GM23338 (cell line): Measurements from ENCODE around the gene OR2T6.
"Not testable (repeated sequence)": the region's sequence is repeated elsewhere in the genome, so short reads cannot be mapped to it uniquely, and the experiment has no call there.

Experiments used
- CTCF ChIP-seq, 2 experiments: fragments of 200-600 bp in 1 of 2; sonication (generic) in 1 of 2; conservative IDR thresholded peaks; 2 replicates each; pipeline versions ENCODE4 v1.5.1 to v1.6.1; 2016 to 2017; ENCODE audit warnings: antibody characterized with exemption in 2 of 2, low read depth in 2 of 2, mild to moderate bottlenecking in 2 of 2, moderate library complexity in 1 of 2
- EZH2 ChIP-seq: fragments of 200-600 bp; sonication (generic); IDR thresholded peaks from one replicate; pipeline ENCODE4 v1.8.0; 2017; ENCODE audit warnings: antibody characterized with exemption, mild to moderate bottlenecking, low read depth; ENCODE audit not compliant: unreplicated experiment
- POLR2AphosphoS5 ChIP-seq: IDR thresholded peaks from 2 replicates; pipeline ENCODE4 v1.6.1; 2016; ENCODE audit warnings: antibody characterized with exemption, low read depth
- REST ChIP-seq: IDR thresholded peaks from one replicate; pipeline ENCODE4 v1.6.1; 2018; ENCODE audit warnings: antibody characterized with exemption; ENCODE audit not compliant: unreplicated experiment
- STAT1 ChIP-seq: IDR thresholded peaks from one replicate; pipeline ENCODE4 v1.6.1; 2016; ENCODE audit warnings: antibody characterized with exemption; ENCODE audit not compliant: unreplicated experiment

- TF ChIP-seq EZH2; STAT1; POLR2AphosphoS5; CTCF (conservative IDR thresholded peaks at IDR 0.05; ENCODE audit: low read depth in 2 of 2); REST: not testable (repeated sequence)
Measured at GRCh38 chr1:248436303-248436702, 60.8 kb downstream of the OR2T6 start.
